NCI-H460 (cell line): Measurements from ENCODE around the gene UNC13B. TPM values are rescaled to one million over a fixed set of nuclear protein-coding genes. Genes with fewer than 3 reads are reported as not detected.
"Not testable (repeated sequence)": the region's sequence is repeated elsewhere in the genome, so short reads cannot be mapped to it uniquely, and the experiment has no call there.

Source experiments
- DNase-seq: peaks from one replicate; pipeline ENCODE4 v3.0.0-alpha.2; 2016; ENCODE audit warnings: low read depth; ENCODE audit errors: extremely low read depth
- total RNA-seq: library from RNA; depleted of rRNA; stranded (reverse); fragments of >200 nt; shearing (Covaris generic); gene quantifications from 2 replicates; pipeline ENCODE4 v1.2.3, GENCODE V29; 2014

UNC13B gene
- total RNA-seq, 1 experiment from 2014 or later = 7.7 TPM

DNA sequence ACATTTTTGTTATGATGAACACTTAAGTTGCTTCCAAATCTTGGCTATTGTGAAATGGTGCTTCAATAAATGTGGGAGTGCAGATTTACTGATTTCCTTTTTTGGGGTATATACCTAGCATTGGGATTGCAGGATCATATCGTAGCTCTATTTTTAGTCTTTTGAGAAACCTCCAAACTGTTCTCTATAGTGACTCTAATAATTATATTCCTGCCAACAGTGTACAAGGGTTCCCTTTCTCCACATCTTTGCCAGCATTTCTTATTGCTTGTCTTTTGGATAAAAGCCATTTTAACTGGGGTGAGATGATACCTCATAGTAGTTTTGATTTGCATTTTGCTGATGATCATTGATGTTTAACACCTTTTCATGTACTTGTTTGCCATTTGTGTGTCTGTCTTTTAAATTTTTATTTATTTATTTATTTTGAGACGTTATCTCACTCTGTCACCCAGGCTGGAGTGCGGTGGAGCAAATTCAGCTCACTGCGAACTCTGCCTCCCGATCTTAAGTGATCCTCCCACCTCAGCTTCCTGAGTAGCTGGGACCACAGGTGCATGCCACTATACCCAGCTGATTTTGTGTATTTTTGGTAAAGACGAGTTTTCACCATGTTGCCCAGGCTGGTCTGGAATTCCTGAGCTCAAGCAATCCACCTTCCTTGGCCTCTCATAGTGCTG is 59.0 kb downstream of the UNC13B start:
- DNase-seq = no peak

GRCh38 chr9:35225677-35226076 is 63.9 kb downstream of the UNC13B start:
- DNase-seq = no peak

- no peak for DNase-seq
Observed at GRCh38 chr9:35226651-35227050, 64.8 kb downstream of the UNC13B start.

- no peak for DNase-seq
Observed at GRCh38 chr9:35227284-35227683, 65.5 kb downstream of the UNC13B start.

DNA sequence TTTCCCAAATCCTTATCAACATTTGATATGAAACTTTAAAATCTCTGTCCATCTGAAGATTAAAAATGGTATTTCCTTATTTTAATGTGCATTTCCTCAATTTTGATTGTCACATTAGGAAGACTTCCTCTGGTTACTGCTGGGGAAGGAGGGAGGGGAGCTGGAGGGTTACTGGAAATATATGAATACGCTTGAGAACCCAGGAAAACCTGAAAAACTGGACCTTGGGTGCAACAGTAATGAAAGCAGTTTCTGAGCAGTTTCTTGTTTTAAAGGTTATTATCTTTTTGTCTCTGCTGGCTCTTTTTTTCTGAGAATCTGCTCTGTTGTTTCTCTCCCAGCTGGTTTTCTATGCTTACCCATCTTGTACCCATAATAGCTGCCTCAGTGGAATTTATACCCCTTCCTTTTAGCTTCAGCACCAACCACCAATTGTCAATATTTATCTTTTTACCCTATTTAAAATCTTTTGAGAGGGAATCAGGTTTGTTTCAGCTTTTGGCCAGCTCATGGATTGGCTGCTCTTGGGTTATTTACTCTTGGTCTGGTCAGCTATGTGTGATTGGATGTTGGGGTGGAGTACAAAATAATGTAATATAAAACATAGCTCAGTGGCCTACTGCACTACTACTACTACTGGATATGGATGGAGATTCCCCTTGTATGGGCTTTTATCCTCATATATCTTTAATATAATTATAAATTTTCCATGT is 67.4 kb downstream of the UNC13B start:
- DNase-seq = no peak

GRCh38 chr9:35229779-35230143 is 68.0 kb downstream of the UNC13B start:
- DNase-seq = no peak

DNA sequence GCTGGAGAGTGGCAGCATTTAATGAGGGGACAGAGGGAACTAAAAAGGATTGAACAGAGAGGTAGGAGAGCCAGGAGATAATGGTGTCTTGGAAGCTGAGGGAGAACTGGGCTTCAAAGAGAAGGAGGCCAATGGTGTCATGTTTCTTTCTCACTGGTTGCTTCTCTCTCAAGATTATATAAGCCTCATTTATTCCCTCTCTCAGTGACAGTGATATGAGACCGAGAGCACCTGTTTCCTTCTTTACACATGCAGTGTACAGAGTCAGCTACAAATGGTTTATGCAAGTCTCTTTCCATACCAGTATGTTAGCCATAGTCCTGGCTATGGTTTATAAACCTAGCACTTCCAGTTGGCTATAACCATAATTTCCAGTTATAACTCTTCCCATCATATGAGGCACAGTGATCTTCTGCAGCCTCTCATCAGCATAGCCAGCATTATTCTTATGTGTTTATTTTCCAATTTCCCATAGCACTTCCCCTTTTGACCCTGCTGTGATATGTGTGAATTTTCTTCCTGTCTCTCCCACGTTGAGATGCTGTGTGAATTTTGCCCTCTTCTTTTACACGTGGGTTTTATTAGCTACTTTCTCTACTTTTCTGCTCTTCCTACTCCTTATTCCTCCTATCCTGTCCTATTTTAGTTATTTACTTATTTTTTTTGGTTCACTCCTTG is 71.2 kb downstream of the UNC13B start:
- DNase-seq = no peak

DNA sequence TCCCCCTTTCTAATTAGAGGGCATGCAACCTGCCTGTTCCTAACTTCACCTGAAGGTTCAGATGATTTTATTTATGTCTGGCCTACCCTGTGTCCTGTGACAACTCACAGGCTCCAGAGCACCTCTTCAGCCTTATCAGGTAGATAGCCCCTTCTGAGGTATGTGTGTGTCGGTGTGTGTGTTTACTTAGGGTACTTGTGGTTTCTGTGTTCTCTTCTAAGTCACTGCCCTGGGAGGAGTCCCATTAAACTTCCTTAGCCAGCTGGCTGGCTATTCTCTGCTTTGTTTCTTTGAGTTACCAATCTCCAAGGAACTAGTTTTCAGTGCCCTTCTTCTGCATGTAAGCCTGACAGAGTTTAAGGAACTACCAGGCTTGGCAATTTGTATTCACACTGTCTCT is 74.9 kb downstream of the UNC13B start:
- no peak for DNase-seq

DNA sequence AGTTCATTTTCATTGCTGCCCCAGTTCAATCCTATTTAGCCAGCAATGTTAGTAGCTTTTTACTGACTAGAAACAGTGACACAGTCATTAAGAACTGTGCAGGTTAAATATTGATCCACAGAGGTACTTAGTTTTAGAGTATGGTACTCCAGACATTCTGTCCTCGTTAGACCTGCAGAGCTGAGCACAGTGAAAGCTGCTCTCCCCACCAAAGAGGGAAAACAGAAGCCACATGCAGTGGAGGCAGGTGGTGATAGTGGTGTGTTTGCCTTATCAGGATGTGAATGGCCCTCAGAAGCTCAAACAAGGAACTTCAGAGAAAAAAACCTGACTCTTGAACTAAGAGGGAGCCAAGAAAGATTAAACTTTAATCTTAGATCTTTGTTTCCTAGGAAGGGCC is 75.5 kb downstream of the UNC13B start:
- no peak for DNase-seq

DNA sequence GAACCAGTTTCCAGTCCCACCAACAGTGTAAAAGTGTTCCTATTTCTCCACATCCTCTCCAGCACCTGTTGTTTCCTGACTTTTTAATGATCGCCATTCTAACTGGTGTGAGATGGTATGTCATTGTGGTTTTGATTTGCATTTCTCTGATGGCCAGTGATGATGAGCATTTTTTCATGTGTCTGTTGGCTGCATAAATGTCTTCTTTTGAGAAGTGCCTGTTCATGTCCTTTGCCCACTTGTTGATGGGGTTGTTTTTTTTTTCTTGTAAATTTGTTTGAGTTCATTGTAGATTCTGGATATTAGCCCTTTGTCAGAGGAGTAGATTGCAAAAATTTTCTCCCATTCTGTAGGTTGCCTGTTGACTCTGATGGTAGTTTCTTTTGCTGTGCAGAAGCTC is 84.1 kb downstream of the UNC13B start:
- DNase-seq = not testable (repeated sequence)

DNA sequence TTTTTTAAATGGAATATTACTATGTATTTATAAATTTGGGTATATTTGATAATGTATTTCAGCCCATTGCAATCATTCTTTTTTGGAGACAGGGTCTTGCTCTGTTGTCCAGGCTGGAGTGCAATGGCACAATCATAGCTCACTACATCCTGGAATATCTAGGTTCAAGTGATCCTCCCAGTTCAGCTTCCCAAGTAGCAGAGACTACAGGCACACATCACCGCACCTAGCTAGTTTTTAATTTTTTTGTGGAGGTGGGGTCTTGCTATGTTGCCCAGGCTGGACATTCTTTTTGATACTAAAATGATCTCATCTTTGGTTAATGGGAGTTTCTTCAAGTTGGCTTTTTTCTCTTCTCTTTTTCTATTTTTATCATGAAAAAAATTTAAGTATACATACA is 91.3 kb downstream of the UNC13B start:
- DNase-seq = no peak

DNA sequence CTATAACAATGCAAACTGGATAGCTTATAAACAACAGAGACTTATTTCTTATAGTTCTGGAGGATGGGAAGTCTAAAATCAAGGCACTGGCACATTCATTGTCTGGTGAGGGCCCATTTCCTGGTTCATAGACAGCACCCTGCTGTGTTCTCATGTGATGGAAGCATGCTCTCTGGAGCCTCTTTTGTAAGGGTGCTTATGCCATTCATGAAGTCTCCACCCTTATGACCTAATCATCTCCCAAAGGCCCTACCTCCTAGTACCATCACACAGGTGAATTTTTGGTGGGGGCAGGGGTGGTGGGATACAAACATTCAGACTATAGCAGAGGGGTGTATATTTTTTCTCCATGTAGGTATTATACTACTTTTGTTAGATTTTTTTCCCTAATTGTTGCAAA is 92.4 kb downstream of the UNC13B start:
- no peak for DNase-seq

DNA sequence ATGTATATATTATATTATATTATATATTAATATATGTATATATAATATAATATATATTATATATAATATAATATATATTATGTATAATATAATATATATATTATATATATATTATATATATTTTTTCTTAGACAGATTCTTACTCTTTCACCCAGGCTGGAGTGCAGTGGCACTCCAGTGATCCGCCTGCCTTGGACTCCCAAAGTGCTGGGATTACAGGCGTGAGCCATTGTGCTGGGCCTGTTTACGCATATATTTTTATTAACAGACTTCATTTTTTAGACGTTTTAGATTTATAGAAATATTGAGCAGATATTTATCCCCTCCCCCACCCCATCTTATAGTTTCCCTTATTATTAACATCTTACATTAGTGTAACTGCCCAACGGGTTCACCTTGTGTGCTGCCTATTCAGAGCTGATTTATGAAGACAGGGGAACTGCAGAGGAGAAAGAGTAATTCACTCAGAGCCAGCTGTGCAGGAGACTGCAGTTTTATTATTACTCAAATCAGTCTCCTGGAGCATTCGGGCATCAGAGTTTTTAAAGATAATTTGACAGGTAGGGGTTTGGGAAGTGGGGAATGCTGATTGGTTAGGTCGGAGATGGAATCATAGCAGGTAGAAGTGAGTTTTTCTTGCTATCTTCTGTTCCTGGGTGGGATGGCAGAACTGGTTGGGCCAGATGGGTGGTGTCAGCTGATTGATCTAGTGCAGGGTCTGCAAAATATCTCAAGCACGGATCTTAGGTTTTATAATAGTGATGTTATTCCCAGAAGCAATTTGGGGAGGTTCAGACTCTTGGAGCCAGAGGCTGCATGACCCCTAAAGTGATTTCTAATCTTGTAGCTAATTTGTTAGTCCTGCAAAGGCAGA is 93.4 kb downstream of the UNC13B start:
- no peak for DNase-seq

GRCh38 chr9:35257986-35258659 is 96.3 kb downstream of the UNC13B start:
- no peak for DNase-seq

DNA sequence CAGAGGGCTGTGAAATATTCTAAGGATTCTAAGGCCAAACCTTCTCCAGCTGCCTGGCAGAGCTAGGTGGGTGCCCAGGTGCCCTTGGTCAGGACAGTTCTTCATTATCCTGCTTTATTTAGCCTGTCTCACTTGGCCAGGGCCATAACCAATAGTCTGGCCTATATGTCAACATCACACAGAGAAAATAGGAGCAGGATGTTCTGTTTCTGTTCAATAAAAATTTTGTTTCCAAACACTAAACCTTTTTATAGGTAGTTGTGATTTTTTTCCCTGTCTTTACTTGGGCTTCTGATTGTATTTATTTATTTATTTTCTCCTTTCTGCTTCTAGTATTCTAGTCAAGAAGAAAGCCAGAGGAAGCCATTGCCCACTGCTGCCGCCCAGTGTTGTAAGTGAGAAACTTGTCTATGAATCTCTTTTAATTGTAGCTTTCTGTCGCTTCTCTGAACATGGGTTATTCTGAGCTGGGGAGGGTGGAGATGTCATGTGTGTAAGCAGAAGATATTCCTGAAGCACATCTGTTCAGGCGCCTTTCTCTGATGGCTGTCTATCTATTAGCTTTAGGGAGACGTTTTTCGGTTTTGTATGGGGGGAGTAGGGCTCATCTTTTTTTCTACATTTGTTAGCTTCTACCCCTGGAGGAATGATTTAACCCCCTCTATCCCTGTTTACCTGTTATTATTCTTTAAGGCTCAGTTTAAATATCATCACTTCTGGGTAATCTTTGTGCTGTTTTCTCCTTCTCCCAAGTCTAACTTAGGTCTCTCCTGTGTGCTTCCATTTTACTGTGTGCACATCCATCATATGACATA is 97.1 kb downstream of the UNC13B start:
- peak; percentile 65 for DNase-seq

DNA sequence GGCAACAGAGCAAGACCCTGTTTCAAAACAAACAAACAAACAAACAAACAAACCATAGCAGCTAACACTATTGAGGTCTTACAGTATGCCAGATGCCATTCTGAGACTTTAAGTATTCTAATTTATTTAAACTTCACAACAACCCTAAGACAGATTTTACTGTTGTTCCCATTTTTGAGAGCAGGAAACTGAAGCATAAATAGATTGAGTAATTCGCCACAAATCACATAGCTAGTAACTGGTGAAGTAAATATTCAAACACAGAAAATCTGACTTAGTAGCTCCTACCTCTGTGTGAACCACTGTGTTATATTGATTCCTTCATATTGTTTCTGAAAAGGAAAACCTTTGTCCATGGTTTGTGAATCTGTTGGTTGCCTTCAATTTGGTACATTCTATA is 98.4 kb downstream of the UNC13B start:
- DNase-seq = no peak

DNA sequence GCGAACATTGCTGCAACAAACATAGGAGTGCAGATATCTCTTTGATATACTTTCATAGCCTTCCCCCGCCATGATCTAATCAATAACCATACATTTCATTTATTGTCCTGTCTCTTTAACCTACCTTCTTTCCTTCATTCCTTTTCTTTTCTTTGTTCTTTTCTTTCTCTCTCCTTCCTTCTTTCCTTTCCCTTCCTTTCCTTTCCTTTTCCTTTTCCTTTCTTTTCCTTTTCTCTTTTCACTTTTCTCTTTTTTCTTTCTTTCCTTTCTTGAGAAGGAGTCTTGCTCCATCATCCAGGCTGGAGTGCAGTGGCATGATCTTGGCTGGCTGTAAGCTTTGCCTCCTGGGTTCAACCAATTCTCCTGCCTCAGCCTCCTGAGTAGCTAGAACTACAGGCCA is 100.3 kb downstream of the UNC13B start:
- DNase-seq = no peak

DNA sequence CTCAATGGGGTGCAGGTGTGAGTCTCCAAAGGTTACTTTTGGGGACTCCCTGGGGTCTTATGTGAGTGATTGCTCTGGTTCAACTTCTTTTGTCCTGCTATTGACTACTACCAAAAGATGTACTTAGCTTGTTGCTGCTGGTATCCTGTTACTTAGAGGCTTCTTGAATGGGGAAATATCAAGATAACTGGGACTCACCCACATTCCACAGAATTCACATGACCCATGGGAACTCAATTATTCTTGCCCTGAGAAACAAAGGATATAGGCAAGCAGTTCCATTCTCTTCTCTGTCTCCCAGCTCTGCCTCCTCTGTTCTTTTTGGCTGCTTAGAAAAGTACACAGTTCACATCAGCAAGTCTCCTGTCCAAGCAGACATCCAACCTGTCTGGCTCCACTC is 105.9 kb downstream of the UNC13B start:
- DNase-seq = no peak

DNA sequence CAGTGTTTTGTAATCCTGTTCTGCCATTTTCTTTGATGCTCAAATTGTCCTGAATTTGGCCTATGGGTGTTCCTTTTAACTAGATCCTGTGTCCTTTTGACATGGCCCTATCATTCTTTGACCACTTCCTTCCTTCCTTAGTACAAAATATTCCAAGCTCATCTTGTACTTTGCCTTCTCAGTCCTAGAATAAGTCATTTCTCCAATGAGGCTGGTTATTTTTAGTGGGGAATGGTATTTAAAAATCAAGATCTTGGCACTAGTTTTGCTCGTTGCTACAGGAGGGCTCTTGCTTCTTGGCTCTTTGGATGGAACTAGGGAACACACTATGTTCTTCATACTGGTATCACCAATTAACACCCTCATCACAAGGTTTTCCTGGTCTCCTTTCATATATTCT is 108.1 kb downstream of the UNC13B start:
- no peak for DNase-seq

DNA sequence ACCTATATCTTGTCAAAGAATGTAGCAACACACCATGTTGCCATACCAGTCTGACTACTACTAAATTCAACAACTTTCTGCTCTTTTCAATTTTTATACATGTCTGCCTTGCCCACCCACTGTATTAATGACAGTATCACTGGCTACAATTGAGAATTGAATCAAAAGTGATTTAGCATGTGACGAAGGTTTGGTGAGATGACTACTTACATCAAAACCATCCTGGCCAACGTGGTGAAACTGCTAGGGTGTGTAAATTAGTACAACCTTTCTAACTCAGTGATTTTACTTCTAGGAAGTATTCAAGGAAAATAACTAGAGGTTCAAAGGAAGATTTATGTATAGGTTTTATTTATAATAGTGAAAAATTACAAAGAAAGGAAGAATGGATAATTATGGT is 109.8 kb downstream of the UNC13B start:
- no peak for DNase-seq
